Non-pigmented ciliary epithelial cell (primary cell): Measurements from ENCODE around the gene ALKAL2.

ENCODE experiments used
- DNase-seq: peaks from one replicate; pipeline ENCODE4 v3.0.0-alpha.2; 2010; ENCODE audit warnings: low read depth

Gene ALKAL2

DNA sequence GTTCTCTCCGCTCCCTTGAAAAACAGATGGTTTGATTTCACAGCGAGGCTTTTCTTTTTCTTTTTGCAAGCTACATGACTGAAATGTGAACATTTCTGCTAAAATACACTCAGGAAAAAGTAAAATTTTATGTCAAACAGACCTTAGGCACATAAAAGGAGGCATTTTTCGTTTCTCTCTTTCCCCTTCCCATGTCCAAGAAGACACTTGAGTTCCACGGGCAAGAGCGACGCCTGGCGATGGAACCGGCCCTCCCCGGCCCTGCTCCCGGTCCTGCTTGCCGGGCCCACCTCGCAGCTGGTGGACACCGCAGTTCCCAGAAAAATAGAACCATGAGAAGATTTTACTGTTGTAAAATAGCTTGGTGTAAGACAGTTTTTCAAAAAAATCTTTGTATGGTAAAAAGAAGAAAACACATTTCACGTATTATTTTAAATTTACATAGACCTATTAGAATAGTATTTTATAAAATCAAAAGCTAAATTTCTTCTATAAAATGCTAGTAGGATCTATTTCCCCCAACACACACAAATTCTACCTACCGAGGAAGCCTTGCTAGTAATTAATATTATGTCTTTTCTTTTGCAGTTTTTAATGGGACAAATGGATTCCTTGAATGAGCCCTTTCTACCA, 2.3 kb upstream of the ALKAL2 start:
- peak; percentile 34 for DNase-seq

DNA sequence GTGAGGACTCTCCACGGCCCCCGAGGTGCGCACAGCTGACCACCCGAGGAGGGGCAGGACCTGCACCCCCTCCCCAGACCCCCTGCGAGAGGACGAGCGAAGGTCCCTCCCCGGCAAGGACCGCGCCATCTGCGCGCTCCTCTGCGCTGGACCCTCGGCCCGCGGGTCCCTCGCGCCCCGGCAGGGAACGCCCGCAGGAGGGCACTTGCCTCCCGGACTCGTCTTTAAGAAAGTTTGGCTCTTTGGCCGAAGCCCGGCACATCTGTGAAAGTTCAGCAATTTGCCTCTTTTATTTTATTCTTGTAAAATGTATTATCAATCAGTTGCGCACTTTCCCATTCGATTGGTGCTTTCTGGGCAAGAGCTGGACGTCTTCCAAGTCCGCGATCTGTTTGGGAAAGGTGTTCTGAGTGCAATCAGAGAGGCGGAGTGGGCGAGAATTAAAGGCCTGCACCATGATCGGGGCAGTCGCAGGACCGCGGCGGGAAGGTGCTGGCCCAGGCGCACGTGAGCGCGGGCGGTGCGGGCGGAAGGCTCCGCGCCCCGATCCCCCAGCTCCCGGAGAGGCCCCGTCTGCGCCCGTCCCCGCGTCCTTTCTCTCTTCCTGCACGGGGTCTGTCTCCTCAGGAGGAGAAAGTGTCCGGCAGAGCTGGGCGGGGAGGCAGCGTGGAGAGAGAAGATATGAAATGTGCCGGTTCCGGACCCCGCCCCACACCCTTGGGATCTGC, 1.6 kb upstream of the ALKAL2 start:
- no peak for DNase-seq

DNA sequence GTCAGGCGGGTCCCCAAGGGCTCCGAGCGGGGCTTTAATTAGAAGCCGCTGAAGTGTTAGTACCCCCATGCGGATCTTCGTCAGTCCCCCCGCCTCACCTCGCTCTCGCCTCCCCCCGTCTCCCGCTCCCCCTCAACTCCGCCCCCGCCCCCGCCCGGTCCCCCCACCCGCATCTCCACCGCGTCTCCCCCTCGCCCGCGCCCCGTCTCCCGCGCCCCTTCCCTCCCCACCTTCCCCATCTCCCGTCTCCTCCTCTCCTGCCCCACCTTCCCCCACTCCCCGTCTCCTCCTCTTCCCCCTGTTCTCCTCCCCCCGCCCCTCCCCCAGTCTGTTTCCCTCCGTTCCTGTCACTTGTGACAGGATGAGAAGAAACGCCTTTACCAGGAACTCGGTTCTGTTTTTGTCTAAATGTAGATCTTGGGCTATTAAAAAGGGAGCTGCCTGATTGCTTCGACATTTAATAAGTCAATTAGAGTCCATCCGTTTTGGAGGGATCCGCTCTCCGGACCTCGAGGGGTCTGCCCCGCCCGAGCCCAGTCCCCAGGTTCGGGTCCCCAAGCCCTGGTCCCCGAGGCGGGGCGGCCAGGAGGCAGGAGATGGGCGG, 969 bp upstream of the ALKAL2 start:
- DNase-seq = no peak

DNA sequence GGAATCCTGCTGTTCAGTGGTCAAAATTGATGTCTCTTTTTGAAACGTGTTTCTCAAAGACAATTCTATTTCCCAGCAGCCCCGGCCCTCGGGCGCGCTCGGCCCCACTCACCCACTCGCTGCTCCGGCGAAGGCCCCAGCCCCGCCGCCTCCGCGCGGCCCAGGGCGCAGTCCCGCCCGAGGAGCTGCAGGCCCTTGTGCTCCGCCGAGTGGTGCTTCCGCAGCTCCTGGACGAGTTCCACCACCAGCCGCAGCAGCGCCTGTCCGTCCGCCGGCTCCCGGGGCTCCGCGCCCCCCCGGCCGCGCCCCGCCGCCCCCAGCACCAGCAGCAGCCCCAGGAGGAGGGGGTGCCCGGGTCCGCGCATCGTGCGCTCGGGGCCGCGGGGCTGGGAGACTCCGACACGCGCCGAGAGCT, 413 bp downstream of the ALKAL2 start:
- DNase-seq = no peak

DNA sequence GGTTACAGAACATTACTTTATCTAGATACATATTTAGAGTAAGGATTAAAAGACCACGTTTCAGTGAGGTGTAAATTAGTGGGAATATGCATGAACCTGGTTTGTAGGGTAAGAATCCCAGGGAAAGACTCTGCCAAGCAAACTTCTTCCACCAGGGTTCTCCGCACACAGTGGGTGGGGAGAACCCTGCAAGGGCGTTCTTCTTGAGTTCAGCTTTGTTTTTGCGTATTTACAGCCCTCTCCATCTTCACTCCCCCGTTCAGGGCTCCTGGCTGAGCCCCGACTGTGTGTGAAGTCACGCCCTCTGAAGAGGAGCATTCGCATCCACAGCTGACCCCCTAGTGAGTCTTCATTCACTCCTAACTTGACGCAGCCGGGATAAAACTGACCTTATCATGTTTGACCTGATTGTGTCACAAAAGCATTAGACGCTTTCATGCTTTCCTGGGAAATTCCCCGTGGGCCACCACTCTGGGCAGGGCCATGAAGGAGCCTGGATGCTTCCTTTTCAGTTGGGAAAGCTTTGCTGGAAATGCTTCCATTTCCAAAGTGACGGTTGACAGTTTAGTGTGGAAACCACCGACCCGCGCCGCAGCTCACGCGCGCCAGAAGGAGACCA, 1.0 kb downstream of the ALKAL2 start:
- DNase-seq = no peak

DNA sequence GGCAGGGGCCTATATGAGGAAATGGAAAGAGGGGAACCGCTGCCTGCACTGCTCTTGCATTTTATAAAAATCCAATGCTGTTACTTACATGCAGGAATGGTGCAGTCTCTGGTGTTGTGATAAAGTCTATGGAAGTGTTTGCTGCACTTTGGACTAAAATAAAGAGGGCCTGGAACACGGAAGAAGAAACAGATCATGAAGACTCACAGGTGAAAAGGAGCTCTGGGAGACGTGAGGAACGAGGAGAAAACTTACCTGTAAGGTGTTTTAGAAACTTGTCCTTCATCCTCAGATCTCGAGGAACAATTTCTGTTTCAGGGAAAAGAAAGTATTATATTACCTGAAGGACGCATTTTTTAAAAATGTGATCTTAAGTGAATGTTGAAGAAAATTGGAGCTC, 1.9 kb downstream of the ALKAL2 start:
- DNase-seq = no peak

DNA sequence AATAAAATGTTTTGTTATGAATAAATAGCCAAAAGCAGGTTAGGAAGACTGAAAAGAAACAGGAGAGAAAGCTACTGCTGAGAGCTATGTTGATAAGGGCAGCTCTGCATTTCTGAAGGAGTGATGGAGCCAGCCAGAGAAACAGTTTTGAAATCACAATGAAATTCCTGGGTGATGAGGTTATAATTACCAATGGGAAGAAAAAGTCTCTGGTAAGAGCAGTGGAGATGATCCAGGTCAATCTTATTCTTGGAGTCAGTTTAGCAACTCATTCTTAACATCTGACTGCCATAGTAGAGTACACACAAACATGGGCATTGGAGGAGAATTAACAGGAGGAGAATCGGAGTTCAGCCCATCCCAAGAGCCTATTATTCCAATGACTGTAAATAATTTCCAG, 2.4 kb downstream of the ALKAL2 start:
- peak; percentile 55 for DNase-seq

DNA sequence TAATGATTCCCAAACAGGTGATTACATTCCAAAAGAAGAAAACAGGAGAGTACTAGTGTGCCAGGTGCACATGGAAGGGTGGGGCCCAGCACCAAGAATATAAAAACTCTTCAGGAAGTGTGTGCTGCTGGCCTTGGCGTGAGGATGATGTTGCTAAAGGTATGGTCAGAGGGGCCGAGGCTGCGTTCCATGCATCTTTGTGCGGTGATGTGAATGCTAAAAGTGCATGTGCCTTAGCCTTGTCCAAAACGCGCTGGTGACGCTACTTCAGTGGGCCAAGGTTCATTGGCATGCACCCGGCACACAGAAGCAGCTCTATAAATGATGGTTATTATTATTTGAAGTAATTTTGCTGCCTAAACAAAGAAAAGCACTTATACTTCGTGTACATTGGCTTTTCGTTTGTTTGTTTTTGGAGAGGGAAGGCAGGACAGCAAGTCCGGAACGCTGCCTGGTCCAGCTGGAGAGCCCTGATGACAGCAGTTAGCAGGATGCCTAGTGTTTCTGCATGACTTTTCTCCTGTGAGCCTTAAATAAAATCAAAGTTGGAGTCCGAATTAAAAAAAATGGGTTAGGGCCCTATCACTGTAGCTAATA, 2.9 kb downstream of the ALKAL2 start:
- DNase-seq = no peak

DNA sequence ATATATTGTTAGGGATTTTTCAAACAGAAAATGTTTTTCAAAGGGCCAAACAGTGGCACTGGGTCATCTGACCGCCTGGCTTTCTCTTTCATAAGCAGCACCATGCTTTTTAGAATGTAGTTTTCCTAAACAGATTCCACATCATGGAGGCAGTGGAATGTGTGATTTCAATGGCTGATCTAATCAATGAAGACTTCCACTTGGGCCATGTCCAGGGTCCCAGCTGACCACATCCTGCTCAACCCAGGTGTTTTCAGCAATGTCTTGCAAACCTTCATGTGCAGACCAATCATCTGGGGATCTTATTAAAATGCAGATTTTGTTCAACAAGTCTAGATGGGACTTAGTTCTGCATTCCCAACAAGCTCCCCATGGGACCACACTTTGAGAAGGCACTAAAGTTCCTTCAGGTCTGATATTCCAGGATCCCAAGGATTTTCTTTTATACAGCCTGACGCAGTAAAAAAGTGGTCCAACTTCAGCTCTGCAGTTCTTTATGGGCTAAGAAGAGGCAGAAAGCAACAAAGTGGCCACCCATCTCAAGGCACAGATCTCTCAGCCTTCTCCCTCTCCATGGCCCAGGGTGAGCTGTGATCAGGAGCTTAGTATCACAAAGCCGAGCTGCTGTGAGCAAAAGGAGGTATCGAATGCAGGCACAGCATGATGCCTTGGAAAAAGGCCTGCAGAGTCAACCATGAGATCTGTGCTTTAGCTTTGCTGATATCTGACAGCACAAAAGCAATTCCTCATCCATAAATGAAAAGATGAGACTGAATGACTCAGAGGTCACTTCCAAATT, 3.7 kb downstream of the ALKAL2 start:
- no peak for DNase-seq

DNA sequence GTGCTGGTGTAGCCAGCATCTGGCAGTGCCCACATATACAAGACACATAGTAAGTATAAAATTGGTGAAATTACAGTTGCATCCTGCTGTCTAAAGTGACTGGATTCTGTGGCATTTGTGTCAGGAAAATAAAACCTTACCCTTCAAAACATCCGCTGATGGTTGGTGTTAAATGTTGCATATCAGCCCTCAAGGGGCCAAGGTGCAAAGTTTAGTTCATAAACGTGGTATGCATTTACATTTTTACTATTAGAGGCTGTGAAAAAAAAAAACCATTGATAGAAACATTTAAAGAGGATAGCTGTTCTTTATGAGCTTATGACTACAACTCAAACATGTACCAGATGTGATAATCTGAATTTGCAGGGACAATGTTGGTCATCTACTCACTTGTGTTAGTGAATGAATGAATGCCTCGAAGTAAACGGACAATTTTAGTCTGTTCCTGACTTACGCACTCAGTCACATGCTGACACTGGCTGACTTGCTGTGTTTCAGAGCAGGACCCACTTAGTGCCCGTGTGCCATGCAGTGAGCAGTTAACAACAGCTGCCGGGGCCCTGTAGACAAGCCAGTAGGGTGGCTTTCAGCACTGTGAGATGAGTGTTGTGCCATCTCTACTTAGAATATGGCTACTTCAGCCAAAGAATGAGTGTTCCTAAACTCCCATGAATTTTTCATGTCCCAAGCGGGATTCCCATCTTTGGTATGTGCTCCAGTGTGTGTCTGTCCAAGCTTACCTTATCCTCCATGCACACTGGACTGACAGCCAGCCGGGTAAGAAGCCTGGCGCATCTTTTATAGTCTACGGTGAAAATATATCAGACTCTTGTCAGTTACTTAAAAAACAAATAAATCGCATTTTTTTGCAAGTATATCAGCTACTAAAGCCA, 5.3 kb downstream of the ALKAL2 start:
- no peak for DNase-seq

DNA sequence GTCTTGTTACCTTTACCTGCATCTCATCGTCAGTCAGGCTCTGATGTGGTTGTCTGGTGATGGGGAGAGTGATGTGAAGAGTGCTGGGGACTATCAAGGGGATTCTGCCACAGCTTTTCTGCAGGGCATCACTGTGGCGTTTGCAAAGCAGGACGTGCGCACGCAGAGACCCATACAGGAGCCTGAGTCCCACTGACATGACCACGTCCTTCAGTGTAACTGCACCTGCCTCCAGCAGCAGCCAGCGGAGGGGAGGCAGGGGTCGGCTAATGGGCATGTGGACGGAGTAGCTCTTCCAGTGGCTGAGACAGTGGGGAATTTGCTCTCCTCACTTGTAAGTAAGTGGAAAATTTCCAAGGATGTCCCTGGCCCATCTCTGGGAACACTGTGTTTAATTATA, 6.5 kb downstream of the ALKAL2 start:
- no peak for DNase-seq

DNA sequence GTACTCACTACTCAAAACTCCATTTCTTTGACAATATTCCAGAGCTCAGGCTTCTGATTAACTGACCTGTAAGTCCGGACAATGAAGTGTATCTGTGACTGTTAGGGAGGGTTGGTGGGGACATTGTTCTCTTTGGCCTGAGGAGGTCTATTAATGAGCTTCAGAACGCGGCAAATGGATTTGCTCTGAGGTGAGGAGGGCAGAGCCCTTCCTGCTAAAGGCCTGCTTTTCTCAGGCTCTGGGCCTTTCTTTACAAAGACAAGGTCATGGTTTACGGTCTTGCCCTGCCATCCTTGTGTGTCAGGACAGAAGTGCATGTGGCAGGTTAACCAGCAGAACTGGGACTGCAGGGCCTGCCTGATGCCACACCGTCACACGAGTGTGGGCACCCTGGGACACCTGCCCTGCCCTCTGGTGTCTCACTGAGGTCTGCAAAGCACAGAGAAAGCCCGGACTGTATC, 7.2 kb downstream of the ALKAL2 start:
- no peak for DNase-seq

DNA sequence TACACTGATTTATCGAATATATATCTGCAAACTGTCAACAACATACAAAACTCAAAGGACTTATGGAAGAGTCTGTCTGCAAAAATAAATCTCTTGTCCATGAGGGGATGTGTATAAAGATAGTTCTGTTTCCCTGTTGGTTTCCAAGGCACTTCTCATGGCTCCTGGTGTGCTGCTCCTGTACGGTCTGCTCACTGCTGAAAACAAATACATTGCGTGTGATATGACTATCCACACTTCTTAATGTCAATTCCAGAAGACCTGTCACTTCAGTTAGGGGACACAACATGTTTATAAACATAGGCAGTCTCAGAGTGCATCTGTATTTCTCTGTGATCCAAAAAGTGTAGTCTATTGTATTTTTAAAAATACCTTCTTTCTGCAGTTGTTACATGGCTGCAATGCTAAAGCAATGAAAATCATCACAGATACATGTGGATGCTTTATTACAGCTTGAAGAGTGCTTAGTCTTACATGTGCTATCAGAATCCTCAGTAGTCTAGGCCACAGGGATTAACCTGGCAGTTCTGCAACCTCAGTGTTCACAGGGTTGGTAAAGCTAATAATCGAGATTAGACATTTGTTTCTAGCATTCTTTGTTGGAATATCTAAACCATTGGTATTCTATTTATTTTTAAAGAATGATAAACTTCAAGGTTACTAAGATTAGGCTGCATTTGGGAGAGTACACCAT, 7.8 kb downstream of the ALKAL2 start:
- no peak for DNase-seq

DNA sequence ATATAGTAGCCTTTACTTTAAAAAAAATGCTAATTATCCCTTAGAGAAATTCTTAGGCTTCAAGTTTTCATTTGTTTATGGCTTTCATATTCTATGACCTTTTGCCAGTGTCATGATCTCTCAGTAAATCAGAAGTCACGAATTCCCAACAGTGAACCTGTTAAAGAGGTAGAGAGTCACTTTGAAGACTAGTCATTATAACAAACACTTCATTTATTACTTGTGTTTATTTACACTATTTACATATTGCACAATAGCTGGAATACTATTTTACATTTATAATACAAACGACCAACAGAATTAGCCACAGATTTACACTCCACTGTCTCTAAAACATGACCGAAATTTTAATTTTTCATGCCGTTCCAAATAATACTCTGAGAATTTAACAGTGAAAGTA, 8.5 kb downstream of the ALKAL2 start:
- no peak for DNase-seq

DNA sequence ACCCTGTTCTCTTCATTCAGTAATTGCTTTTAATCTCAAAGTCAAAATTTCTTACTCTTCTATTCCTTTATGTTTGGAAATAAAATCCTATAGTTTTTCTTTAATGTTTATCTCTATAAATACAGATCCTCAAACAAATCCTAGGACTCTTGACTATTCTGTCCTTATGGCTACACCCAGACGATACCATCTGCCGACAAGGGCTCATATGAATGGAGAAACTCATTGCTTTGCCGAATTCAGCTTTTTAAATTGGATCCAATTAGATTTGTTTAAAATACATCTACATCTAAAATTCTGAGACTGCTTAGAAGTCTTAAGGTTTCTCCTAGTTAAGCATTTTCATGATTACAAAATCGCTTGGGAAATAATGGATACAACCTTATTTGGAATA, 9.0 kb downstream of the ALKAL2 start:
- no peak for DNase-seq

DNA sequence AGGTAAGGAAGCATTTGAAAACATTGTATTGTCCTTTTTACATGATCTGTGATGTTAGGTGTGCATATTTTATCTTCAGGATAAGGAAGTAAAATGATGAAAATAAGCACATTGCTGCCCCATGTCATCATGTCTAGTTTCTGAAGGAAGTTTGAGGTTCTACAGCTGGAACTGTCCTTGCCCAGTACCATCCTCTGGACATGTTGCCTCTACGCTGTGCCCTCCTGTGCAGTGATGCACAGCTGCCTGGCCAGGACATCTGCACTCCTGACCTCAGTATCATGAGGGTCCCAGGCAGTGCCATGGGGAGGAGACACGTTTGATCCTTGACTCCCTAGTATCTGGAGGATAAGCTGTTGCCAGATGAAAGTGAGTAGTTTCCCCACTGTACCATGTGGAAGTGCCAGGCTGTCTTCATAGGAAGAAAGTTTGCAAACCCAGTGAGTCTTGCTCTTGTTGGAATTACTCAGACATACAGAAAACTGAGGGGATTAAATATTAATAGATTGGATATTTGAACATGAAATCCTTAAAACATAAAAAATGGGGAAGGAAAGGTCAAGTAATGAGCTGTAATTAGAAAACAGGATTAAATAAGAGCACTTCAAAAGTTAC, 9.5 kb downstream of the ALKAL2 start:
- DNase-seq = no peak

DNA sequence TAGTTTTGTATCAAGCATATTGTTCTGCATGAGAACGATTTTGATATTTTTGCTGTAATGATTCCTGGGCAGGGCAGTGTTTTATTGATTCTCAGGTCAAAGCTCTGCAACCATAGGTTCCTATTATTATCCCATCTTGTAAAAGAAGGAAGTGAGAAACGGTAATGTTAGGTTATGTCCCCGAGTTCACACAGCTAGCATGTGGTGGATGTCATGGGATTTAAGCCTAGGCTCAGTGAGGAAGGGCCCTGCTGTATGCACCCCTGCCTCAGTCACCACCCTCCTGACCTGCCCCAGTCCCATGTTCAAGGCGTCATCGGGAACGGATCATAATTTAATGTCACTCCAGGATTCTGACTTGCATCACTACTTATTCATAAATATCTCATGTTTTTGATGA, 12.4 kb downstream of the ALKAL2 start:
- no peak for DNase-seq

DNA sequence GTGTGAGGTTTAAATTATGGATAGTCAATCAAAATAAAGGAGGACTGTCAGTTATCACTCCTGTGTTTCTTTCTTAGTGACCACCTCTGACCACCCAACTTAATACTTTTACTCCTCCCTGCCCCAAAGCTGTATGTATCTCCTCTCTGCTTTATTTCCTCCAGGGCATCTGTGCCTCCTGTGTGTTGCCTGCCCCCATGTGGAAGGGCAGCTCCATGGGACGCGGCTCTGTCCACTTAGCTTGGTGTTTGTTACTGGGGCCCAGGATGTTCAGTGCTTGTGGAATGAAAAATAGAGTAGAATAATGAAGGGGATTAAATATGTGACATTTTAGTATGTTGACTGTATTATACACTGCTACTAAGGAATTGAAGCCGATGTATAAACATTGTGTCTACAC, 13.4 kb downstream of the ALKAL2 start:
- DNase-seq = no peak

DNA sequence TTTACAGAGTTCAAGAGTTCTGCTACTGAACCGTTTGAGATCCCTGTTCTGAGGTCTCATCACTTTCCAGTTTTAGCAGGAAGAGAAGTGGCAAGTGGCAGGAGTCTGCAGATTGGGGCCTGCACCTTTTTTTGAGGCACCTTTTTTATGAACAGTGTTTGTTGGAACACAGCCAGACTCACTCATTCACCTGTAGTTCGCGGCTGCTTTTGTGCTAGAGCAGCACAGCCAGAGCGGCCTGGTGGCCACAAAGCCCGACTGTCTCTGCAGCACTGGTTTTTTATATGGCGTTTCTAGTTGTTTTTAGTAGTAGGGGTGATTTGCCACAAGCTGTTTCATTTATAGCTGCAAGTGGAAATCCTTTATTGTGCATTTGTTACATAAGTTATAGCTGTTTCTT, 14.6 kb downstream of the ALKAL2 start:
- DNase-seq = no peak

DNA sequence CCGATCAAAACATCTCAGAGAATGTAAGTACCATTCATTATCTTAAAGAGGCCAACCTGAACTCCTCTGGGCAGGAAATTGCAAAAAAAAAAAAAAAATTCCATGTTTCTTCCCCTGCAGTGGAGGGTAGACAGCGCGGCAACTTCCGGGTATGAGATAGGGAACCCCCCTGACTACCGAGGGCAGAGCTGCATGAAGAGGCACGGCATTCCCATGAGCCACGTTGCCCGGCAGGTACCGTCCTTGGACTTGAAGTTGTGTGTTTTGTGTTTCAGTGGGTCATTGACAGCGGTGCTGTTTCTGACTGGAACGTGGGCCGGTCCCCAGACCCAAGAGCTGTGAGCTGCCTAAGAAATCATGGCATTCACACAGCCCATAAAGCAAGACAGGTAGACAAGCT, 16.0 kb downstream of the ALKAL2 start:
- DNase-seq = no peak
